ENCODE data around the gene LPP.

LPP gene

GRCh38 chr3:188581792-188582191, 427.8 kb downstream of the LPP start:
- Histone ChIP-seq H3K4me3 (ENCODE audit: insufficient read depth, low read depth, low read length, poor library complexity, severe bottlenecking) (no peak overlapping the region), H3K27me3 (replicated peaks; ENCODE audit: control insufficient read depth, insufficient read depth, low read length, poor library complexity, severe bottlenecking) (no peaks in the 10 kb centered on the region), H3K27ac (ENCODE audit: insufficient read depth, low read length, poor library complexity, severe bottlenecking) (no peak overlapping the region), H3K36me3 (ENCODE audit: control insufficient read depth, insufficient read depth, low read length) (no peaks in the 10 kb centered on the region), H3K4me1 (ENCODE audit: control insufficient read depth, insufficient read depth, low read length, poor library complexity, severe bottlenecking) (peaks cover 2% of the 10 kb centered on the region), H3K9me3 (ENCODE audit: control insufficient read depth, low read length) (no peaks in the 10 kb centered on the region)
- no peak for DNase-seq

- DNase-seq = no peak
- Histone ChIP-seq H3K4me3 (ENCODE audit: insufficient read depth, low read depth, low read length, poor library complexity, severe bottlenecking) (no peak overlapping the region), H3K27ac (ENCODE audit: insufficient read depth, low read length, poor library complexity, severe bottlenecking) (no peak overlapping the region), H3K4me1 (ENCODE audit: control insufficient read depth, insufficient read depth, low read length, poor library complexity, severe bottlenecking) (peaks cover 2% of the 10 kb centered on the region), H3K9me3 (ENCODE audit: control insufficient read depth, low read length) (no peaks in the 10 kb centered on the region), H3K27me3 (replicated peaks; ENCODE audit: control insufficient read depth, insufficient read depth, low read length, poor library complexity, severe bottlenecking) (no peaks in the 10 kb centered on the region), H3K36me3 (ENCODE audit: control insufficient read depth, insufficient read depth, low read length) (no peaks in the 10 kb centered on the region)
These were observed 429.6 kb downstream of the LPP start for GRCh38 chr3:188583341-188584161.

GRCh38 chr3:188584162-188584529, 430.2 kb downstream of the LPP start:
- no peak overlapping the region for H3K27ac ChIP-seq (ENCODE audit: insufficient read depth, low read length, poor library complexity, severe bottlenecking)
- no peak for DNase-seq
- H3K9me3 ChIP-seq (ENCODE audit: control insufficient read depth, low read length) = no peaks in the 10 kb centered on the region
- no peak overlapping the region for H3K4me3 ChIP-seq (ENCODE audit: insufficient read depth, low read depth, low read length, poor library complexity, severe bottlenecking)
- no peaks in the 10 kb centered on the region for H3K36me3 ChIP-seq (ENCODE audit: control insufficient read depth, insufficient read depth, low read length)
- no peaks in the 10 kb centered on the region for H3K27me3 ChIP-seq (replicated peaks; ENCODE audit: control insufficient read depth, insufficient read depth, low read length, poor library complexity, severe bottlenecking)
- H3K4me1 ChIP-seq (ENCODE audit: control insufficient read depth, insufficient read depth, low read length, poor library complexity, severe bottlenecking) = peaks cover 2% of the 10 kb centered on the region

- no peak overlapping the region for H3K4me3 ChIP-seq (ENCODE audit: insufficient read depth, low read depth, low read length, poor library complexity, severe bottlenecking)
- no peaks in the 10 kb centered on the region for H3K27me3 ChIP-seq (replicated peaks; ENCODE audit: control insufficient read depth, insufficient read depth, low read length, poor library complexity, severe bottlenecking)
- H3K4me1 ChIP-seq (ENCODE audit: control insufficient read depth, insufficient read depth, low read length, poor library complexity, severe bottlenecking) = peaks cover 2% of the 10 kb centered on the region
- no peaks in the 10 kb centered on the region for H3K9me3 ChIP-seq (ENCODE audit: control insufficient read depth, low read length)
- no peaks in the 10 kb centered on the region for H3K36me3 ChIP-seq (ENCODE audit: control insufficient read depth, insufficient read depth, low read length)
- H3K27ac ChIP-seq (ENCODE audit: insufficient read depth, low read length, poor library complexity, severe bottlenecking) = no peak overlapping the region
- DNase-seq = no peak
These were observed 431.2 kb downstream of the LPP start for GRCh38 chr3:188584958-188585689.

- Histone ChIP-seq H3K4me3 (ENCODE audit: insufficient read depth, low read depth, low read length, poor library complexity, severe bottlenecking) (no peak overlapping the region), H3K27ac (ENCODE audit: insufficient read depth, low read length, poor library complexity, severe bottlenecking) (no peak overlapping the region), H3K36me3 (ENCODE audit: control insufficient read depth, insufficient read depth, low read length) (no peaks in the 10 kb centered on the region), H3K9me3 (ENCODE audit: control insufficient read depth, low read length) (no peaks in the 10 kb centered on the region), H3K4me1 (ENCODE audit: control insufficient read depth, insufficient read depth, low read length, poor library complexity, severe bottlenecking) (no peaks in the 10 kb centered on the region), H3K27me3 (replicated peaks; ENCODE audit: control insufficient read depth, insufficient read depth, low read length, poor library complexity, severe bottlenecking) (no peaks in the 10 kb centered on the region)
- no peak for DNase-seq
These were observed 435.1 kb downstream of the LPP start for GRCh38 chr3:188589071-188589470.

- Histone ChIP-seq H3K9me3 (ENCODE audit: control insufficient read depth, low read length) (no peaks in the 10 kb centered on the region), H3K4me1 (ENCODE audit: control insufficient read depth, insufficient read depth, low read length, poor library complexity, severe bottlenecking) (no peaks in the 10 kb centered on the region), H3K27ac (ENCODE audit: insufficient read depth, low read length, poor library complexity, severe bottlenecking) (no peak overlapping the region), H3K36me3 (ENCODE audit: control insufficient read depth, insufficient read depth, low read length) (no peaks in the 10 kb centered on the region), H3K4me3 (ENCODE audit: insufficient read depth, low read depth, low read length, poor library complexity, severe bottlenecking) (no peak overlapping the region), H3K27me3 (replicated peaks; ENCODE audit: control insufficient read depth, insufficient read depth, low read length, poor library complexity, severe bottlenecking) (no peaks in the 10 kb centered on the region)
- no peak for DNase-seq
These were observed 435.8 kb downstream of the LPP start for GRCh38 chr3:188589771-188590170.

- Histone ChIP-seq H3K27me3 (replicated peaks; ENCODE audit: control insufficient read depth, insufficient read depth, low read length, poor library complexity, severe bottlenecking) (no peaks in the 10 kb centered on the region), H3K4me1 (ENCODE audit: control insufficient read depth, insufficient read depth, low read length, poor library complexity, severe bottlenecking) (no peaks in the 10 kb centered on the region), H3K4me3 (ENCODE audit: insufficient read depth, low read depth, low read length, poor library complexity, severe bottlenecking) (no peak overlapping the region), H3K27ac (ENCODE audit: insufficient read depth, low read length, poor library complexity, severe bottlenecking) (no peak overlapping the region), H3K9me3 (ENCODE audit: control insufficient read depth, low read length) (no peaks in the 10 kb centered on the region), H3K36me3 (ENCODE audit: control insufficient read depth, insufficient read depth, low read length) (no peaks in the 10 kb centered on the region)
- no peak for DNase-seq
These were observed 436.6 kb downstream of the LPP start for GRCh38 chr3:188590557-188590956.

- Histone ChIP-seq H3K9me3 (ENCODE audit: control insufficient read depth, low read length) (no peaks in the 10 kb centered on the region), H3K4me1 (ENCODE audit: control insufficient read depth, insufficient read depth, low read length, poor library complexity, severe bottlenecking) (no peaks in the 10 kb centered on the region), H3K36me3 (ENCODE audit: control insufficient read depth, insufficient read depth, low read length) (no peaks in the 10 kb centered on the region), H3K27me3 (replicated peaks; ENCODE audit: control insufficient read depth, insufficient read depth, low read length, poor library complexity, severe bottlenecking) (no peaks in the 10 kb centered on the region), H3K27ac (ENCODE audit: insufficient read depth, low read length, poor library complexity, severe bottlenecking) (no peak overlapping the region), H3K4me3 (ENCODE audit: insufficient read depth, low read depth, low read length, poor library complexity, severe bottlenecking) (no peak overlapping the region)
- no peak for DNase-seq
These were observed 440.2 kb downstream of the LPP start for GRCh38 chr3:188594139-188594538.

- Histone ChIP-seq H3K9me3 (ENCODE audit: control insufficient read depth, low read length) (no peaks in the 10 kb centered on the region), H3K36me3 (ENCODE audit: control insufficient read depth, insufficient read depth, low read length) (no peaks in the 10 kb centered on the region), H3K27me3 (replicated peaks; ENCODE audit: control insufficient read depth, insufficient read depth, low read length, poor library complexity, severe bottlenecking) (no peaks in the 10 kb centered on the region), H3K4me3 (ENCODE audit: insufficient read depth, low read depth, low read length, poor library complexity, severe bottlenecking) (no peak overlapping the region), H3K27ac (ENCODE audit: insufficient read depth, low read length, poor library complexity, severe bottlenecking) (no peak overlapping the region), H3K4me1 (ENCODE audit: control insufficient read depth, insufficient read depth, low read length, poor library complexity, severe bottlenecking) (no peaks in the 10 kb centered on the region)
- DNase-seq = no peak
These were observed 442.0 kb downstream of the LPP start for GRCh38 chr3:188595890-188596376.

- H3K4me3 ChIP-seq (ENCODE audit: insufficient read depth, low read depth, low read length, poor library complexity, severe bottlenecking) = no peak overlapping the region
- no peak overlapping the region for H3K27ac ChIP-seq (ENCODE audit: insufficient read depth, low read length, poor library complexity, severe bottlenecking)
- no peaks in the 10 kb centered on the region for H3K9me3 ChIP-seq (ENCODE audit: control insufficient read depth, low read length)
- DNase-seq = no peak
- no peaks in the 10 kb centered on the region for H3K36me3 ChIP-seq (ENCODE audit: control insufficient read depth, insufficient read depth, low read length)
- no peaks in the 10 kb centered on the region for H3K27me3 ChIP-seq (replicated peaks; ENCODE audit: control insufficient read depth, insufficient read depth, low read length, poor library complexity, severe bottlenecking)
- no peaks in the 10 kb centered on the region for H3K4me1 ChIP-seq (ENCODE audit: control insufficient read depth, insufficient read depth, low read length, poor library complexity, severe bottlenecking)
These were observed 444.9 kb downstream of the LPP start for GRCh38 chr3:188598894-188599293.
